Measurements from ENCODE around the gene TBC1D5.
"Not testable (repeated sequence)": the region's sequence is repeated elsewhere in the genome, so short reads cannot be mapped to it uniquely, and the experiment has no call there.

The TBC1D5 gene

DNA sequence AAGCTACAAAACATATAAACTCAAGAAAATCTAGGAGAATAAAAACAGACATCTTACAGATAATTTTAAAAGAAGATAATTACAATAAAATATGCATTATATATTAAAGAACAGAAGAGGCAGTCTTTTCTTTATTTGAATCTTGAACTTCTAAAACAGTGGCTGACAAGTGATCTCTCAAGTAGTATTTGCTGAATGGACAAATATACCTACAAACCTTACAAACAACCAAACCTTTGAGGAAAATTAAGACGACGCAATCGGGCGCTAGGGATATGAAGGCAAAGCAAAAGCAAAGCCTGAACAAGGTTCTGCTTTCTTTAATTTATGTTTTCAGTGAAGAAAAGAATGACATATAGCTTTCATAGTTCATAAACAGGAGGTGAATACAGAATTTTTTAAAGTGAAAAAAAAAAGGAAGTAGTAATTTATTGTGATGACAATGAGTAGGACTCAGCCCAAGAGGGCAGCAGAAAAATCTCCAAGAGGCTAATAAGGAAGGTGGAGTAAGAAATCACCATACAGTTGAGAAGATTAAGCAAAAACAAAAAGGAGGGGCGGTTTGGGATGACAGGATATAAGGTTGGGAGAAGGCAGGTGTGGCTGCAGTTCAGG lies 347.8 kb downstream of the TBC1D5 start:
- H3K4me3 ChIP-seq (ENCODE audit: low read depth, low read length) = no peak overlapping the region
- DNase-seq (ENCODE audit: low read depth) = no peak
- TF ChIP-seq, protein P1, sequence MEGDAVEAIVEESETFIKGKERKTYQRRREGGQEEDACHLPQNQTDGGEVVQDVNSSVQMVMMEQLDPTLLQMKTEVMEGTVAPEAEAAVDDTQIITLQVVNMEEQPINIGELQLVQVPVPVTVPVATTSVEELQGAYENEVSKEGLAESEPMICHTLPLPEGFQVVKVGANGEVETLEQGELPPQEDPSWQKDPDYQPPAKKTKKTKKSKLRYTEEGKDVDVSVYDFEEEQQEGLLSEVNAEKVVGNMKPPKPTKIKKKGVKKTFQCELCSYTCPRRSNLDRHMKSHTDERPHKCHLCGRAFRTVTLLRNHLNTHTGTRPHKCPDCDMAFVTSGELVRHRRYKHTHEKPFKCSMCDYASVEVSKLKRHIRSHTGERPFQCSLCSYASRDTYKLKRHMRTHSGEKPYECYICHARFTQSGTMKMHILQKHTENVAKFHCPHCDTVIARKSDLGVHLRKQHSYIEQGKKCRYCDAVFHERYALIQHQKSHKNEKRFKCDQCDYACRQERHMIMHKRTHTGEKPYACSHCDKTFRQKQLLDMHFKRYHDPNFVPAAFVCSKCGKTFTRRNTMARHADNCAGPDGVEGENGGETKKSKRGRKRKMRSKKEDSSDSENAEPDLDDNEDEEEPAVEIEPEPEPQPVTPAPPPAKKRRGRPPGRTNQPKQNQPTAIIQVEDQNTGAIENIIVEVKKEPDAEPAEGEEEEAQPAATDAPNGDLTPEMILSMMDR (IDR thresholded peaks at IDR 0.05; ENCODE audit: insufficient read depth, low read depth, low read length, missing control alignments) = no peak

GRCh38 chr3:17392516-17392915 lies 349.9 kb downstream of the TBC1D5 start:
- H3K4me3 ChIP-seq (ENCODE audit: low read depth, low read length); DNase-seq (ENCODE audit: low read depth): not testable (repeated sequence)

GRCh38 chr3:17390785-17391184 lies 351.6 kb downstream of the TBC1D5 start:
- no peak overlapping the region for H3K4me3 ChIP-seq (ENCODE audit: low read depth, low read length)
- TF ChIP-seq, protein P1 (IDR thresholded peaks at IDR 0.05; ENCODE audit: insufficient read depth, low read depth, low read length, missing control alignments) = no peak
- no peak for DNase-seq (ENCODE audit: low read depth)

GRCh38 chr3:17387108-17387507 lies 355.3 kb downstream of the TBC1D5 start:
- TF ChIP-seq, protein P1 (IDR thresholded peaks at IDR 0.05; ENCODE audit: insufficient read depth, low read depth, low read length, missing control alignments) = no peak
- H3K4me3 ChIP-seq (ENCODE audit: low read depth, low read length) = no peak overlapping the region
- DNase-seq (ENCODE audit: low read depth) = no peak

- no peak overlapping the region for H3K4me3 ChIP-seq (ENCODE audit: low read depth, low read length)
- TF ChIP-seq, protein P1 (IDR thresholded peaks at IDR 0.05; ENCODE audit: insufficient read depth, low read depth, low read length, missing control alignments) = no peak
- no peak for DNase-seq (ENCODE audit: low read depth)
Measured at GRCh38 chr3:17386432-17386831, 356.0 kb downstream of the TBC1D5 start.

DNA sequence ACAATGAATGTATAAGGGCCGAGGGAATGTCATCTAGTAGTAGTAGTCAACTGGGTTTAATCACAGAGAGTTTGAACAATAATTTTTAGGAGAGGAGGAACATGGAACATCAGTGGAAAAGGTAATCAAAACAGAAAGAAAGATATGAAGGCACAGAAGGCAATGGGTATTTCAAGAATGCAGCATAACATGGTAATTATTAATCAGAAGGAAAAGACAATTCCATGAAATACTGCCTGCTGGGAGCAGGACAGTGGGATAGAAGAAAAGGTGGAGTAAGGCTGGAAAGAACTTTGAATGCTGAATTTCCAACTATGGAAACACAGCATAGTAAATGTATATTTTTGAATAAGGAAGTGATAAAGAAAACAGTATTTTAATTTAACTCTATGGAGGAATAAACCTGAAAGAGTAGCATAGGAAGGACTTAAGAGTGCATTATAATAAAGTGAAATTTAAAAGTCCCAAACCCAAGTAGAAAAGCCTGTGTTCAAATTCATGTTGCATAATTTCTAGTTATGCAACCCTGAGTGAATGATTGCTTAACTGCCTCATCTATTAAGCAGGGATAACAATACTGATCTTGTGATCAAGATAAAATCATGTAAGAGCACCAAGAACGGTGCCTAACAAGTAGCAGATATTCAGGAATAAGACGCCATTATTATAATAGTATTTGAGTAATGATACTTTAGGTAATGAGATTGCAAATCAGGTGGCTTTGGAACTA lies 357.7 kb downstream of the TBC1D5 start:
- TF ChIP-seq, protein P1 (IDR thresholded peaks at IDR 0.05; ENCODE audit: insufficient read depth, low read depth, low read length, missing control alignments) = no peak
- no peak for DNase-seq (ENCODE audit: low read depth)

DNA sequence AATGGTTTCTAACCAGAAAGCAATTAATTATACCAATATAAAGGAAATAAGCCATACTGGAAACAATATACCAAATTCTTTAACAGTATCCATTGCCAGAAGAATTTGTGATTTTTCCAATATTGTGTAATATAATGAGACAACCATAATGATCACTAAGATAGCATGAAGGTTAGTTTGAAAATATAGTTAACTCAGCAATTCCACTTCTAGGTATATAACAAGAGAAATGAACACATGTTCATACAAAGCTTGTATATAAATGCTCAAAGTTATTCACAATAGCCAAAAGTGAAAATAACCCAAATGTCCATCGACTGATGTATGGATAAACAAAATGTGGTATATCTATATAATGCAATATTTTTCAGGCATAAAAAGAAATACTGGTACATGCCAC lies 369.1 kb downstream of the TBC1D5 start:
- TF ChIP-seq, protein P1 (IDR thresholded peaks at IDR 0.05; ENCODE audit: insufficient read depth, low read depth, low read length, missing control alignments) = no peak
- no peak for DNase-seq (ENCODE audit: low read depth)
- H3K4me3 ChIP-seq (ENCODE audit: low read depth, low read length) = no peak overlapping the region

More for the DNA sequence above, 357.7 kb downstream of the TBC1D5 start:
- H3K4me3 ChIP-seq (ENCODE audit: low read depth, low read length) = no peak overlapping the region

Measured in GM12865 (cell line).